ENCODE data around the gene CYP27B1.

The CYP27B1 gene

GRCh38 chr12:57796996-57797395 lies 30.1 kb upstream of the CYP27B1 start:
- peaks cover 6% of the 10 kb centered on the region for H3K36me3 ChIP-seq (ENCODE audit: control insufficient read depth, insufficient read depth, low read length)
- no CpG with 5 or more reads among the region's 1 CpG for WGBS (ENCODE audit: extremely low coverage, insufficient coverage, low lambda C conversion rate)

GRCh38 chr12:57795354-57795753 lies 28.5 kb upstream of the CYP27B1 start:
- DNase-seq: no peak
- Histone ChIP-seq H3K79me1 (ENCODE audit: low read length) (no peaks in the 10 kb centered on the region), H3K4me3 (ENCODE audit: low read length) (no peak overlapping the region), H3K9ac (ENCODE audit: low read length) (no peak overlapping the region), H3K36me3 (ENCODE audit: control insufficient read depth, insufficient read depth, low read length) (peaks cover 6% of the 10 kb centered on the region), H3K4me2 (ENCODE audit: low read length) (no peak overlapping the region), H2BK15ac (replicated peaks; ENCODE audit: low read depth) (no peak overlapping the region), H3K79me2 (ENCODE audit: control insufficient read depth, insufficient read depth, low read length) (no peaks in the 10 kb centered on the region), H2BK120ac (ENCODE audit: low read depth, low read length) (no peak overlapping the region), H4K8ac (ENCODE audit: low read depth, low read length) (no peak overlapping the region), H2AK5ac (ENCODE audit: low read length) (no peak overlapping the region), H3K27ac (ENCODE audit: low read depth, low read length) (no peak overlapping the region), H3K4ac (ENCODE audit: low read depth, low read length) (no peak overlapping the region), H2BK5ac (ENCODE audit: low read length) (no peak overlapping the region), H3K4me1 (ENCODE audit: control insufficient read depth, low read depth, low read length) (no peaks in the 10 kb centered on the region), H3K56ac (ENCODE audit: low read length) (no peak overlapping the region), H3K27me3 (ENCODE audit: insufficient read depth, low read length, poor library complexity) (no peaks in the 10 kb centered on the region), H3K18ac (ENCODE audit: low read length) (no peak overlapping the region), H4K5ac (ENCODE audit: low read length) (no peak overlapping the region), H3K23ac (ENCODE audit: low read length) (no peak overlapping the region)
- no CpG with 5 or more reads among the region's 6 CpGs for WGBS (ENCODE audit: extremely low coverage, insufficient coverage, low lambda C conversion rate)

More at GRCh38 chr12:57796996-57797395, 30.1 kb upstream of the CYP27B1 start:
- H3K4ac ChIP-seq (ENCODE audit: low read depth, low read length): no peak overlapping the region
- H3K79me1 ChIP-seq (ENCODE audit: low read length): no peaks in the 10 kb centered on the region
- no peak overlapping the region for H3K9ac ChIP-seq (ENCODE audit: low read length)
- no peak overlapping the region for H3K27ac ChIP-seq (ENCODE audit: low read depth, low read length)
- no peak overlapping the region for H3K56ac ChIP-seq (ENCODE audit: low read length)
- no peak overlapping the region for H2BK5ac ChIP-seq (ENCODE audit: low read length)
- H4K8ac ChIP-seq (ENCODE audit: low read depth, low read length): no peak overlapping the region
- H3K4me2 ChIP-seq (ENCODE audit: low read length): no peak overlapping the region
- H3K27me3 ChIP-seq (ENCODE audit: insufficient read depth, low read length, poor library complexity): no peaks in the 10 kb centered on the region
- H3K4me3 ChIP-seq (ENCODE audit: low read length): no peak overlapping the region
- no peaks in the 10 kb centered on the region for H3K79me2 ChIP-seq (ENCODE audit: control insufficient read depth, insufficient read depth, low read length)
- no peaks in the 10 kb centered on the region for H3K4me1 ChIP-seq (ENCODE audit: control insufficient read depth, low read depth, low read length)
- H2AK5ac ChIP-seq (ENCODE audit: low read length): no peak overlapping the region
- no peak for DNase-seq
- H2BK15ac ChIP-seq (replicated peaks; ENCODE audit: low read depth): no peak overlapping the region
- no peak overlapping the region for H3K18ac ChIP-seq (ENCODE audit: low read length)
- H3K23ac ChIP-seq (ENCODE audit: low read length): no peak overlapping the region
- no peak overlapping the region for H2BK120ac ChIP-seq (ENCODE audit: low read depth, low read length)
- H4K5ac ChIP-seq (ENCODE audit: low read length): no peak overlapping the region

GRCh38 chr12:57793920-57794319 lies 27.0 kb upstream of the CYP27B1 start:
- H2BK5ac ChIP-seq (ENCODE audit: low read length): no peak overlapping the region
- H3K9ac ChIP-seq (ENCODE audit: low read length): no peak overlapping the region
- H3K4me2 ChIP-seq (ENCODE audit: low read length): no peak overlapping the region
- no peak overlapping the region for H2BK120ac ChIP-seq (ENCODE audit: low read depth, low read length)
- no peaks in the 10 kb centered on the region for H3K79me1 ChIP-seq (ENCODE audit: low read length)
- no peak overlapping the region for H2AK5ac ChIP-seq (ENCODE audit: low read length)
- no peak overlapping the region for H3K27ac ChIP-seq (ENCODE audit: low read depth, low read length)
- no peak overlapping the region for H2BK15ac ChIP-seq (replicated peaks; ENCODE audit: low read depth)
- H4K5ac ChIP-seq (ENCODE audit: low read length): no peak overlapping the region
- no peak overlapping the region for H3K4me3 ChIP-seq (ENCODE audit: low read length)
- no peak for DNase-seq
- no peak overlapping the region for H3K4ac ChIP-seq (ENCODE audit: low read depth, low read length)
- H3K4me1 ChIP-seq (ENCODE audit: control insufficient read depth, low read depth, low read length): no peaks in the 10 kb centered on the region
- H3K23ac ChIP-seq (ENCODE audit: low read length): no peak overlapping the region
- WGBS (ENCODE audit: extremely low coverage, insufficient coverage, low lambda C conversion rate): no CpG with 5 or more reads among the region's 1 CpG
- H3K56ac ChIP-seq (ENCODE audit: low read length): no peak overlapping the region
- no peaks in the 10 kb centered on the region for H3K27me3 ChIP-seq (ENCODE audit: insufficient read depth, low read length, poor library complexity)
- no peak overlapping the region for H3K18ac ChIP-seq (ENCODE audit: low read length)
- H4K8ac ChIP-seq (ENCODE audit: low read depth, low read length): no peak overlapping the region
- H3K36me3 ChIP-seq (ENCODE audit: control insufficient read depth, insufficient read depth, low read length): peaks cover 5% of the 10 kb centered on the region
- H3K79me2 ChIP-seq (ENCODE audit: control insufficient read depth, insufficient read depth, low read length): no peaks in the 10 kb centered on the region

- no peak overlapping the region for H2AK5ac ChIP-seq (ENCODE audit: low read length)
- no peak overlapping the region for H2BK15ac ChIP-seq (replicated peaks; ENCODE audit: low read depth)
- H3K27ac ChIP-seq (ENCODE audit: low read depth, low read length): no peak overlapping the region
- H3K56ac ChIP-seq (ENCODE audit: low read length): no peak overlapping the region
- H2BK120ac ChIP-seq (ENCODE audit: low read depth, low read length): no peak overlapping the region
- H3K4ac ChIP-seq (ENCODE audit: low read depth, low read length): no peak overlapping the region
- no peak overlapping the region for H4K5ac ChIP-seq (ENCODE audit: low read length)
- H3K9ac ChIP-seq (ENCODE audit: low read length): no peak overlapping the region
- H3K36me3 ChIP-seq (ENCODE audit: control insufficient read depth, insufficient read depth, low read length): peaks cover 4% of the 10 kb centered on the region
- no peak for DNase-seq
- no peak overlapping the region for H3K18ac ChIP-seq (ENCODE audit: low read length)
- H3K4me2 ChIP-seq (ENCODE audit: low read length): no peak overlapping the region
- no peak overlapping the region for H3K4me3 ChIP-seq (ENCODE audit: low read length)
- no CpG with 5 or more reads among the region's 11 CpGs for WGBS (ENCODE audit: extremely low coverage, insufficient coverage, low lambda C conversion rate)
- H3K79me1 ChIP-seq (ENCODE audit: low read length): peaks cover 5% of the 10 kb centered on the region
- H3K79me2 ChIP-seq (ENCODE audit: control insufficient read depth, insufficient read depth, low read length): peaks cover 8% of the 10 kb centered on the region
- no peak overlapping the region for H2BK5ac ChIP-seq (ENCODE audit: low read length)
- H3K27me3 ChIP-seq (ENCODE audit: insufficient read depth, low read length, poor library complexity): no peaks in the 10 kb centered on the region
- H3K23ac ChIP-seq (ENCODE audit: low read length): no peak overlapping the region
- no peak overlapping the region for H4K8ac ChIP-seq (ENCODE audit: low read depth, low read length)
- H3K4me1 ChIP-seq (ENCODE audit: control insufficient read depth, low read depth, low read length): no peaks in the 10 kb centered on the region
Observed at GRCh38 chr12:57783861-57784260, 17.0 kb upstream of the CYP27B1 start.

- no CpG with 5 or more reads among the region's 12 CpGs for WGBS (ENCODE audit: extremely low coverage, insufficient coverage, low lambda C conversion rate)
- Histone ChIP-seq H3K79me2 (ENCODE audit: control insufficient read depth, insufficient read depth, low read length) (peaks cover 8% of the 10 kb centered on the region), H3K79me1 (ENCODE audit: low read length) (peaks cover 5% of the 10 kb centered on the region), H2BK15ac (replicated peaks; ENCODE audit: low read depth) (no peak overlapping the region), H3K27me3 (ENCODE audit: insufficient read depth, low read length, poor library complexity) (no peaks in the 10 kb centered on the region), H3K4me2 (ENCODE audit: low read length) (peak overlapping the region; percentile 85), H3K56ac (ENCODE audit: low read length) (peak overlapping the region; percentile 97), H2BK120ac (ENCODE audit: low read depth, low read length) (no peak overlapping the region), H4K8ac (ENCODE audit: low read depth, low read length) (no peak overlapping the region), H3K4me1 (ENCODE audit: control insufficient read depth, low read depth, low read length) (no peaks in the 10 kb centered on the region), H3K27ac (ENCODE audit: low read depth, low read length) (no peak overlapping the region), H3K18ac (ENCODE audit: low read length) (no peak overlapping the region), H3K9ac (ENCODE audit: low read length) (peak overlapping the region; percentile 94), H4K5ac (ENCODE audit: low read length) (no peak overlapping the region), H3K4ac (ENCODE audit: low read depth, low read length) (no peak overlapping the region), H2AK5ac (ENCODE audit: low read length) (no peak overlapping the region), H3K4me3 (ENCODE audit: low read length) (peak overlapping the region; percentile 96), H3K36me3 (ENCODE audit: control insufficient read depth, insufficient read depth, low read length) (peaks cover 4% of the 10 kb centered on the region), H2BK5ac (ENCODE audit: low read length) (no peak overlapping the region), H3K23ac (ENCODE audit: low read length) (no peak overlapping the region)
- no peak for DNase-seq
Observed at GRCh38 chr12:57783466-57783801, 16.6 kb upstream of the CYP27B1 start.

Data from mesendoderm (in vitro differentiated cells).